Neuronal stem cell (in vitro differentiated cells): ENCODE results near the gene SSC5D.
A peak's percentile ranks its signal among the peaks of the same experiment; 100 is the strongest.

Experiments
- DNase-seq: peaks from one replicate; pipeline ENCODE4 v3.0.0-alpha.2; 2013; ENCODE audit warnings: low spot score
- H2AFZ ChIP-seq: one replicate; pipeline ENCODE4 v1.6.1; 2013; ENCODE audit warnings: mild to moderate bottlenecking, low read length, inconsistent platforms
- H2AK5ac ChIP-seq: 2 replicates; pipeline ENCODE4 v1.6.1; 2013; ENCODE audit warnings: low read depth, mild to moderate bottlenecking, inconsistent platforms, low read length, moderate library complexity, mixed read lengths
- H2BK120ac ChIP-seq: 2 replicates; pipeline ENCODE4 v1.6.1; 2013; ENCODE audit warnings: low read depth, mild to moderate bottlenecking, inconsistent platforms, low read length, moderate library complexity, mixed read lengths
- H2BK12ac ChIP-seq: one replicate; pipeline ENCODE4 v1.6.1; 2013; ENCODE audit warnings: low read length, inconsistent platforms
- H2BK15ac ChIP-seq: 2 replicates; pipeline ENCODE4 v1.6.1; 2013; ENCODE audit warnings: mild to moderate bottlenecking, low read length, inconsistent platforms, mixed read lengths
- H2BK5ac ChIP-seq: one replicate; pipeline ENCODE4 v1.6.1; 2013; ENCODE audit warnings: inconsistent platforms, mild to moderate bottlenecking, low read length, moderate library complexity
- H3K14ac ChIP-seq: one replicate; pipeline ENCODE4 v1.6.1; 2013; ENCODE audit warnings: low read length, inconsistent platforms
- H3K18ac ChIP-seq: 2 replicates; pipeline ENCODE4 v1.6.1; 2013; ENCODE audit warnings: low read length, inconsistent platforms
- H3K23ac ChIP-seq: 2 replicates; pipeline ENCODE4 v1.6.1; 2013; ENCODE audit warnings: low read depth, mild to moderate bottlenecking, mixed read lengths, low read length, inconsistent platforms; ENCODE audit not compliant: poor library complexity
- H3K27ac ChIP-seq: replicated peaks from 3 replicates; pipeline ENCODE4 v1.5.1; 2013; ENCODE audit warnings: low read length, inconsistent platforms
- H3K27me3 ChIP-seq, 3 experiments: 2 replicates each; pipeline ENCODE4 v1.6.1; 2013; ENCODE audit warnings: low read length in 3 of 3, mild to moderate bottlenecking in 2 of 3, inconsistent platforms in 1 of 3, low read depth in 1 of 3, mixed read lengths in 1 of 3, moderate library complexity in 1 of 3; ENCODE audit not compliant: control insufficient read depth in 3 of 3, insufficient read depth in 3 of 3
- H3K36me3 ChIP-seq, 2 donors: replicated peaks in 1 of 2; 2 replicates each; pipeline ENCODE4 v1.6.1; 2013; ENCODE audit warnings: low read length in 2 of 2; ENCODE audit not compliant: control insufficient read depth in 2 of 2, insufficient read depth in 2 of 2
- H3K4ac ChIP-seq: 2 replicates; pipeline ENCODE4 v1.6.1; 2013; ENCODE audit warnings: inconsistent platforms, mild to moderate bottlenecking, low read length, moderate library complexity
- H3K4me1 ChIP-seq, 2 donors: 1 replicate in 1 of 2; 2 replicates in 1 of 2; pipeline ENCODE4 v1.6.1; 2013; ENCODE audit warnings: low read length in 2 of 2, low read depth in 1 of 2; ENCODE audit not compliant: control insufficient read depth in 2 of 2, insufficient read depth in 1 of 2
- H3K4me2 ChIP-seq: one replicate; pipeline ENCODE4 v1.6.1; 2013; ENCODE audit warnings: mild to moderate bottlenecking, low read length, inconsistent platforms; ENCODE audit not compliant: insufficient read depth, poor library complexity, severe bottlenecking
- H3K4me3 ChIP-seq, 2 donors: 2 replicates each; pipeline ENCODE4 v1.5.1; 2013; ENCODE audit warnings: low read length in 2 of 2, mild to moderate bottlenecking in 2 of 2, inconsistent platforms in 1 of 2, moderate library complexity in 1 of 2
- H3K79me1 ChIP-seq: one replicate; pipeline ENCODE4 v1.6.1; 2013; ENCODE audit warnings: low read depth, mild to moderate bottlenecking, inconsistent platforms, low read length, moderate library complexity
- H3K9ac ChIP-seq: one replicate; pipeline ENCODE4 v1.6.1; 2013; ENCODE audit warnings: mild to moderate bottlenecking, low read depth, low read length, inconsistent platforms; ENCODE audit not compliant: poor library complexity
- H3K9me3 ChIP-seq, 2 donors: replicated peaks in 1 of 2; 2 replicates each; pipeline versions ENCODE3 to v1.6.1; 2013; ENCODE audit warnings: low read length in 2 of 2, mild to moderate bottlenecking in 2 of 2, inconsistent platforms in 1 of 2, low read depth in 1 of 2, mixed read lengths in 1 of 2, moderate library complexity in 1 of 2; ENCODE audit not compliant: control insufficient read depth in 2 of 2, insufficient read depth in 1 of 2
- H4K8ac ChIP-seq: one replicate; pipeline ENCODE4 v1.6.1; 2013; ENCODE audit warnings: low read depth, mild to moderate bottlenecking, inconsistent platforms, low read length, moderate library complexity
- H4K91ac ChIP-seq: one replicate; pipeline ENCODE4 v1.6.1; 2013; ENCODE audit warnings: low read length, low read depth, mild to moderate bottlenecking, inconsistent platforms; ENCODE audit not compliant: poor library complexity
- WGBS, 2 donors: extraction: QIAGEN DNeasy Blood & Tissue Kit; methylation state at CpG; one replicate each; pipeline ENCODE4 v1.1.7; 2013; ENCODE audit warnings: missing lambda C conversion rate in 2 of 2, mixed read lengths in 1 of 2; ENCODE audit not compliant: insufficient read length in 2 of 2, insufficient replicate concordance in 1 of 2; ENCODE audit errors: extremely low coverage in 2 of 2; 5-methylcytosine and 5-hydroxymethylcytosine counted together

SSC5D gene

GRCh38 chr19:55460670-55461258 is 27.5 kb upstream of the SSC5D start:
- H2BK15ac ChIP-seq: no peak overlapping the region
- H3K79me1 ChIP-seq: no peaks in the 10 kb centered on the region
- H3K23ac ChIP-seq: peak overlapping the region; percentile 60
- H2AK5ac ChIP-seq: peak overlapping the region; percentile 79
- H3K14ac ChIP-seq: no peak overlapping the region
- H4K8ac ChIP-seq: no peak overlapping the region
- no peak overlapping the region for H3K27ac ChIP-seq
- H2AFZ ChIP-seq: peak overlapping the region; percentile 82
- H4K91ac ChIP-seq: no peak overlapping the region
- H3K4me3 ChIP-seq: peak overlapping the region; percentile 70 to 91
- peaks cover 20 to 35% of the 10 kb centered on the region in 2 donors for H3K4me1 ChIP-seq
- no peak overlapping the region for H3K4ac ChIP-seq
- H3K36me3 ChIP-seq: peaks cover 0 to 6% of the 10 kb centered on the region in 2 donors
- no CpG with 5 or more reads among the region's 24 CpGs for WGBS, 2 donors
- DNase-seq: peak; percentile 75
- H3K18ac ChIP-seq: peak overlapping the region; percentile 45
- no peak overlapping the region for H2BK120ac ChIP-seq
- H2BK12ac ChIP-seq: no peak overlapping the region
- peaks cover 0 to 28% (median 0%) of the 10 kb centered on the region in 3 experiments for H3K27me3 ChIP-seq
- no peak overlapping the region for H3K9ac ChIP-seq
- H3K4me2 ChIP-seq: peak overlapping the region; percentile 75
- peak overlapping the region; percentile 84 for H2BK5ac ChIP-seq
- peaks cover 0 to 3% of the 10 kb centered on the region in 2 donors for H3K9me3 ChIP-seq

- H3K27ac ChIP-seq: peak within 1 kb of the TSS; percentile 63
Observed at GRCh38 chr19:55461259-55461973, 26.8 kb upstream of the SSC5D start, which contains the start of gene ISOC2. Gene ISOC2 (minus strand): TSS chr19:55461642. CDS start chr19:55456486, 5,156 bp downstream.

GRCh38 chr19:55461974-55462626 is 26.1 kb upstream of the SSC5D start:
- Histone ChIP-seq H3K9ac (no peak overlapping the region), H4K8ac (no peak overlapping the region), H3K4me1 (peaks cover 20 to 36% of the 10 kb centered on the region in 2 donors), H4K91ac (no peak overlapping the region), H2BK15ac (peak overlapping the region; percentile 95), H3K4me2 (peak overlapping the region; percentile 78), H2BK12ac (no peak overlapping the region), H3K36me3 (no peaks in the 10 kb centered on the region), H3K79me1 (no peaks in the 10 kb centered on the region), H3K23ac (peak overlapping the region; percentile 5), H2AK5ac (peak overlapping the region; percentile 82), H3K18ac (peak overlapping the region; percentile 73), H3K4ac (no peak overlapping the region), H3K4me3 (peak overlapping the region; percentile 43 to 67), H3K27ac (no peak overlapping the region), H2AFZ (peak overlapping the region; percentile 80), H3K14ac (no peak overlapping the region), H2BK5ac (no peak overlapping the region), H3K9me3 (peaks cover 0 to 4% of the 10 kb centered on the region in 2 donors), H2BK120ac (no peak overlapping the region), H3K27me3 (peaks cover 0 to 36% (median 0%) of the 10 kb centered on the region in 3 experiments)
- WGBS, 2 donors: no CpG with 5 or more reads among the region's 27 CpGs
- DNase-seq: no peak

More at GRCh38 chr19:55461259-55461973, 26.8 kb upstream of the SSC5D start, which contains the start of gene ISOC2:
- peak within 1 kb of the TSS; percentile 60 for H3K23ac ChIP-seq
- peak within 1 kb of the TSS; percentile 82 for H2AFZ ChIP-seq
- H4K8ac ChIP-seq: peak within 1 kb of the TSS; percentile 19
- peak within 1 kb of the TSS; percentile 96 for H3K18ac ChIP-seq
- peaks cover 0 to 4% of the 10 kb centered on the region in 2 donors for H3K9me3 ChIP-seq
- H2BK5ac ChIP-seq: peak within 1 kb of the TSS; percentile 84
- H3K14ac ChIP-seq: peak within 1 kb of the TSS; percentile 31
- no peaks in the 10 kb centered on the region for H3K79me1 ChIP-seq
- DNase-seq: peak; percentile 99
- no peak within 1 kb of the TSS for H4K91ac ChIP-seq
- no peak within 1 kb of the TSS for H2BK120ac ChIP-seq
- H3K4me2 ChIP-seq: peak within 1 kb of the TSS; percentile 78
- peak within 1 kb of the TSS; percentile 82 for H2AK5ac ChIP-seq
- no CpG with 5 or more reads among the region's 54 CpGs for WGBS, 2 donors
- H2BK15ac ChIP-seq: peak within 1 kb of the TSS; percentile 95
- H3K36me3 ChIP-seq: peaks cover 0 to 2% of the 10 kb centered on the region in 2 donors
- no peak within 1 kb of the TSS for H2BK12ac ChIP-seq
- peaks cover 0 to 34% (median 0%) of the 10 kb centered on the region in 3 experiments for H3K27me3 ChIP-seq
- H3K4ac ChIP-seq: peak within 1 kb of the TSS; percentile 69
- peak within 1 kb of the TSS; percentile 70 to 91 for H3K4me3 ChIP-seq
- H3K4me1 ChIP-seq: peaks cover 20 to 36% of the 10 kb centered on the region in 2 donors
- H3K9ac ChIP-seq: peak within 1 kb of the TSS; percentile 93
